DND-41 (cell line): Measurements from ENCODE around the gene HSD17B2.

ENCODE experiments used
- CTCF ChIP-seq: IDR thresholded peaks from 2 replicates; pipeline ENCODE4 v1.5.1; 2012; ENCODE audit warnings: borderline replicate concordance, low read length, moderate library complexity, mild to moderate bottlenecking; ENCODE audit not compliant: poor library complexity, severe bottlenecking; ENCODE audit errors: extremely low read depth
- EZH2 ChIP-seq: IDR thresholded peaks from 3 replicates; pipeline ENCODE4 v1.6.1; 2012; ENCODE audit warnings: borderline replicate concordance, low read depth, mild to moderate bottlenecking, moderate library complexity, low read length, inconsistent platforms; ENCODE audit not compliant: severe bottlenecking

DNA sequence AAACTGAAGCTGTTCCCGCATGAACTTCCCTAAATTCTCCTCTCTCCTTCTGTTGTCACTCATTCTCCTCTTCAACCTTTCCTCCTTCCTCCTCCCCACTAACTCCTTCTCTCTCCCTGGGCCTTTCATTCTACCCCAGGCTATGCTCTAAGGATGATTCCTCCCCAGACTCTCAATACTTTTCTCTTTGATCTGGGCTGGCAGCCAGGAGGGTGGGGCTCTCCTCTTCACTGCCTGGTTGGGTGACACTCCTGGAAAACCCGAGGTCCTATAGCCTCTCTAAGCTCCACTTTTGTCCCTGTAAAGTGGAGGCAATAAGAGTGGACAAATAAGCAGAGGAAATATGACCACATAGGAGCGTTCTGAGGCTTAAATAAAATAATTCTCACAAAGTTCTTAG, 46.2 kb downstream of the HSD17B2 start:
- TF ChIP-seq CTCF (no peak), EZH2 (no peak)
